PFSK-1 (cell line): ENCODE data around the gene KRTAP19-8.

Experiments
- POLR2AphosphoS5 ChIP-seq: IDR thresholded peaks from 2 replicates; pipeline ENCODE4 v1.6.1; 2012; ENCODE audit warnings: low read depth, mild to moderate bottlenecking, control low read depth, low read length, moderate library complexity
- SIN3A ChIP-seq: IDR thresholded peaks from 2 replicates; pipeline ENCODE4 v1.6.1; 2012; ENCODE audit warnings: mild to moderate bottlenecking, low read length, moderate library complexity, borderline replicate concordance; ENCODE audit not compliant: insufficient read depth
- TAF1 ChIP-seq: IDR thresholded peaks from 2 replicates; pipeline ENCODE4 v1.6.1; 2012; ENCODE audit warnings: low read length, control low read depth, borderline replicate concordance; ENCODE audit not compliant: insufficient read depth
- TF ChIP-seq, protein P1 (sequence below), 2 experiments: IDR thresholded peaks; 2 replicates each; pipeline versions ENCODE4 v1.6.1 to v1.8.0; 2011 to 2012; ENCODE audit warnings: low read depth in 2 of 2, low read length in 2 of 2, control low read depth in 1 of 2, inconsistent platforms in 1 of 2, mild to moderate bottlenecking in 1 of 2, moderate library complexity in 1 of 2; ENCODE audit not compliant: insufficient read depth in 1 of 2

DNA sequence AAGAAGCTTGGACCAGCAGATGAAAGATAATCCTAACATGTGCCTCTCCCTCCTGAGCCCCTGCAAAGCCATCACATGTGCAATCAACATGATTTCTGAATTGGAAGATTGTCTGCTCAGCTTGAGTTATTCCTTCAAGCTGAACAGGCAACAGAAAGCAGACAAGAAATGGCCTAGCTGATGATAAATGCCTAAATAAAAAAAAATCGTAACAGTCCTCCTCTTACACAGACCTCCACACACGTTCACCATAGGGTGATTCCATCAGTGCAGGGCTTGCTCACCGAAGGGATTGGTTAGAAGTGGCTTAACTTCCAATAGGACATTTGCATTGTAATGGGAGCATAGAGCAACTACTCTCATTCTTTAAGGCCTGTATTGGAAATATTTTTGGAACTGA, 14.6 kb downstream of the KRTAP19-8 start:
- TF ChIP-seq TAF1: no peak
- no peak for TF ChIP-seq POLR2AphosphoS5
- no peak for TF ChIP-seq SIN3A
- TF ChIP-seq, protein P1, sequence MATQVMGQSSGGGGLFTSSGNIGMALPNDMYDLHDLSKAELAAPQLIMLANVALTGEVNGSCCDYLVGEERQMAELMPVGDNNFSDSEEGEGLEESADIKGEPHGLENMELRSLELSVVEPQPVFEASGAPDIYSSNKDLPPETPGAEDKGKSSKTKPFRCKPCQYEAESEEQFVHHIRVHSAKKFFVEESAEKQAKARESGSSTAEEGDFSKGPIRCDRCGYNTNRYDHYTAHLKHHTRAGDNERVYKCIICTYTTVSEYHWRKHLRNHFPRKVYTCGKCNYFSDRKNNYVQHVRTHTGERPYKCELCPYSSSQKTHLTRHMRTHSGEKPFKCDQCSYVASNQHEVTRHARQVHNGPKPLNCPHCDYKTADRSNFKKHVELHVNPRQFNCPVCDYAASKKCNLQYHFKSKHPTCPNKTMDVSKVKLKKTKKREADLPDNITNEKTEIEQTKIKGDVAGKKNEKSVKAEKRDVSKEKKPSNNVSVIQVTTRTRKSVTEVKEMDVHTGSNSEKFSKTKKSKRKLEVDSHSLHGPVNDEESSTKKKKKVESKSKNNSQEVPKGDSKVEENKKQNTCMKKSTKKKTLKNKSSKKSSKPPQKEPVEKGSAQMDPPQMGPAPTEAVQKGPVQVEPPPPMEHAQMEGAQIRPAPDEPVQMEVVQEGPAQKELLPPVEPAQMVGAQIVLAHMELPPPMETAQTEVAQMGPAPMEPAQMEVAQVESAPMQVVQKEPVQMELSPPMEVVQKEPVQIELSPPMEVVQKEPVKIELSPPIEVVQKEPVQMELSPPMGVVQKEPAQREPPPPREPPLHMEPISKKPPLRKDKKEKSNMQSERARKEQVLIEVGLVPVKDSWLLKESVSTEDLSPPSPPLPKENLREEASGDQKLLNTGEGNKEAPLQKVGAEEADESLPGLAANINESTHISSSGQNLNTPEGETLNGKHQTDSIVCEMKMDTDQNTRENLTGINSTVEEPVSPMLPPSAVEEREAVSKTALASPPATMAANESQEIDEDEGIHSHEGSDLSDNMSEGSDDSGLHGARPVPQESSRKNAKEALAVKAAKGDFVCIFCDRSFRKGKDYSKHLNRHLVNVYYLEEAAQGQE (IDR thresholded peaks at IDR 0.05; ENCODE audit: insufficient read depth in 1 of 2, low read depth in 2 of 2, low read length in 2 of 2): no peak
